ENCODE measurements around the gene RABEP2. TPM values are rescaled to one million over a fixed set of nuclear protein-coding genes. Genes with fewer than 3 reads are reported as not detected.
"Not testable (repeated sequence)": the region's sequence is repeated elsewhere in the genome, so short reads cannot be mapped to it uniquely, and the experiment has no call there.

Gene RABEP2
- total RNA-seq, 1 donor from 2014 or later, result 40.8 TPM

GRCh38 chr16:28904828-28905227 lies 20.2 kb downstream of the RABEP2 start:
- no peak for DNase-seq (ENCODE audit: low read depth, low spot score)

- no peak for DNase-seq (ENCODE audit: low read depth, low spot score)
These were observed 20.7 kb downstream of the RABEP2 start for GRCh38 chr16:28904363-28904762.

GRCh38 chr16:28903344-28904042 lies 21.5 kb downstream of the RABEP2 start:
- no peak for DNase-seq (ENCODE audit: low read depth, low spot score)

- no peak for DNase-seq (ENCODE audit: low read depth, low spot score)
These were observed 22.1 kb downstream of the RABEP2 start for GRCh38 chr16:28902909-28903308.

GRCh38 chr16:28901862-28902261 lies 23.2 kb downstream of the RABEP2 start:
- no peak for DNase-seq (ENCODE audit: low read depth, low spot score)

GRCh38 chr16:28900601-28901000 lies 24.4 kb downstream of the RABEP2 start:
- DNase-seq (ENCODE audit: low read depth, low spot score), result no peak

GRCh38 chr16:28899882-28900590 lies 25.0 kb downstream of the RABEP2 start:
- no peak for DNase-seq (ENCODE audit: low read depth, low spot score)

GRCh38 chr16:28898942-28899341 lies 26.1 kb downstream of the RABEP2 start:
- no peak for DNase-seq (ENCODE audit: low read depth, low spot score)

GRCh38 chr16:28898266-28898665 lies 26.8 kb downstream of the RABEP2 start:
- no peak for DNase-seq (ENCODE audit: low read depth, low spot score)

- no peak for DNase-seq (ENCODE audit: low read depth, low spot score)
These were observed 27.2 kb downstream of the RABEP2 start for GRCh38 chr16:28897826-28898225.

- no peak for DNase-seq (ENCODE audit: low read depth, low spot score)
These were observed 29.4 kb downstream of the RABEP2 start for GRCh38 chr16:28895609-28896008.

GRCh38 chr16:28893291-28893690 lies 31.7 kb downstream of the RABEP2 start:
- no peak for DNase-seq (ENCODE audit: low read depth, low spot score)

GRCh38 chr16:28891964-28892890 lies 32.8 kb downstream of the RABEP2 start:
- no peak for DNase-seq (ENCODE audit: low read depth, low spot score)

GRCh38 chr16:28890355-28890754 lies 34.7 kb downstream of the RABEP2 start:
- not testable (repeated sequence) for DNase-seq (ENCODE audit: low read depth, low spot score)

- no peak for DNase-seq (ENCODE audit: low read depth, low spot score)
These were observed 38.1 kb downstream of the RABEP2 start for GRCh38 chr16:28886945-28887344.

- DNase-seq (ENCODE audit: low read depth, low spot score), result no peak
These were observed 41.0 kb downstream of the RABEP2 start for GRCh38 chr16:28884045-28884444.

GRCh38 chr16:28883221-28883996 lies 41.6 kb downstream of the RABEP2 start:
- DNase-seq (ENCODE audit: low read depth, low spot score), result no peak

GRCh38 chr16:28882551-28883160 lies 42.4 kb downstream of the RABEP2 start:
- DNase-seq (ENCODE audit: low read depth, low spot score), result no peak

GRCh38 chr16:28881565-28881964 lies 43.5 kb downstream of the RABEP2 start:
- DNase-seq (ENCODE audit: low read depth, low spot score), result not testable (repeated sequence)

GRCh38 chr16:28880955-28881354 lies 44.1 kb downstream of the RABEP2 start:
- DNase-seq (ENCODE audit: low read depth, low spot score), result no peak

GRCh38 chr16:28880589-28880915 lies 44.5 kb downstream of the RABEP2 start:
- DNase-seq (ENCODE audit: low read depth, low spot score), result no peak
